NCI-H82 treated with DMSO at 0.1 percent for 48 hours (cell line): Measurements from ENCODE around the gene NYAP2.

Experiments
- DNase-seq: peaks from one replicate; lab custom pipeline; 2025; ENCODE audit not compliant: unreplicated experiment; lab: John Stamatoyannopoulos, UW

NYAP2 gene

GRCh38 chr2:225479386-225479785 is 79.9 kb downstream of the NYAP2 start:
- no peak for DNase-seq

GRCh38 chr2:225484751-225485150 is 85.2 kb downstream of the NYAP2 start:
- DNase-seq, result no peak

DNA sequence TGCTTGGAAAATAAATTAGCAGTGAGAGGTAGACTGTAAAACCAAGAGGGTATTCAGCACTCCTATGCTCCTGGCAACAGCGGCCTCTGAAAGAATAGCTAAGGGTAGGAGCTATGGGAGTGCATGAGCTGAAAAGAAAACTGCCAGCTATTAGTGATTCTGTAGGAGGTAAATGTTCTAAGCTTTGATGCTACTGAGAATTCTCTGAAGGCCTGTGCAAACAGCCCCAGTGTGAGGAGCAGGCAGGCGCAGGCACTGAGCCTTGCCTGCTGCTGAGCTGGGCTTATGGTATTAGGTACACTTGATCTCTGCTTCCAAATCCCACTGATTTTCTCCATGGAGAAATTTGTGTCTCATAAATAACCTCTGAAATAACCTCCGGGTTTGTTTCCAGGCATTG is 86.7 kb downstream of the NYAP2 start:
- no peak for DNase-seq

- DNase-seq, result no peak
These were observed 88.4 kb downstream of the NYAP2 start for GRCh38 chr2:225487878-225488416.

GRCh38 chr2:225488743-225489142 is 89.2 kb downstream of the NYAP2 start:
- no peak for DNase-seq

DNA sequence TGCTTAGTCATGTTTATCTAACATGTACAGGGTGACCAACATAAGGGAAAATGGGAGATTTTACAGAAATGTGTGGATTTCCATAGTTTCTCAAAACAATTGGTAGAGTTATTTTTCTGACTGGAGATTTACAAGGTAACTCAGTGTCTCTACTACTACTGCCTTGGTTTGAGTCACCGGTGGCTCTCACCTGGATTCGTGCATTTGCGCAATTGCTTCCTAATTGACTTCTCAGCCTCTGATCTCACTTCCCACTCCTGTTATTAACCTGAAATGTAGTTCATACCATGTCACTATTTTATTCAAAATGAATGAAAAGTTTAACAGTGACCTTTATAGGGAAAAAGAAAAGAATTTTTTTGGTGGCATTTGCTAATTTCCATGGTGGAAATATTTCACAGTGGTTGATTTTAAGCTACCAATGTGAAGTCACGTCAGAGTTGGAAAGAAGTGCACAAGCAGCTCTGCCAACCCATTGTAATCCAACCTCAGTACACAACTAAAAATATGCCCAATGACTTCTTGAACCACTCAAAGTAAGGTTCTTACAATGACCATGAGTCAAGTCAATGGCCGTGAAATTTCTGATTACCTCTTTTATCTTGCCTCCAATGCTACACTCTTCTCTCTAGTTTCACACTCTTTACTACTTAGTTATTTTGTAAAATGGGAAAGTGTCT is 94.0 kb downstream of the NYAP2 start:
- no peak for DNase-seq

DNA sequence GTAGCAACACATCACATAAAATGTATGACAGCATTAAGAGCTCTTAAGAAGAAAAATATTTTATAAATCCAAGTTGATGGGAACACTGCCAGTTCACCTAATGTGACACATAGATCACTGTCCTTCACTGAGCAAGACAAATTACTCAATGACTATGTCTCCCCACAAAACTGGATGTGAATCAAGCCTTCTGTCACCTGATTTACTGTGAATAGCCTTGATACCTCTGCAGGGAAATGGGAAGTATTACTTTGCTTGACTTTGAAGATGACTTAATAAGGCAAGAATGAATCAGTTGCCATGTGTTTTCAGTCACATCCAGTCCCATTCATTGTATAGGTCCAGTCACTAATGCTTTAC is 94.6 kb downstream of the NYAP2 start:
- no peak for DNase-seq

DNA sequence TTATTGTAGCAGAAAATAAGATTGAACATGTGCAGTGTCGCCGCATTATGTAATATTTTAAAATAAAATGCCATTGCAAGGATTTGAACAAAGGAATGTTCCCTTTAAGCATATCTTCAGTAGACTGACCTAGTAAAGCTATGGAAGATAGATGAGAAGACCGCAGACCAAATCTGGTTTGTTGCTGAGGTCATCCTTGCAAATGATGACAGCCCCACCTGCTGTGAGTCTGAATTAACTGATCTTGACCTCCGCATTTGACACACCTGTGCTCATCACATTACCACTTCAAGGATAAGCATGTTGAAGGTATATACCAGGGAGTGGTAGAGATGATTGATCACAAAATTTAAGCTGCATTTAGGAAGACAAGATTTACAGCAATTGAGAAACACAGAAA is 96.2 kb downstream of the NYAP2 start:
- no peak for DNase-seq

DNA sequence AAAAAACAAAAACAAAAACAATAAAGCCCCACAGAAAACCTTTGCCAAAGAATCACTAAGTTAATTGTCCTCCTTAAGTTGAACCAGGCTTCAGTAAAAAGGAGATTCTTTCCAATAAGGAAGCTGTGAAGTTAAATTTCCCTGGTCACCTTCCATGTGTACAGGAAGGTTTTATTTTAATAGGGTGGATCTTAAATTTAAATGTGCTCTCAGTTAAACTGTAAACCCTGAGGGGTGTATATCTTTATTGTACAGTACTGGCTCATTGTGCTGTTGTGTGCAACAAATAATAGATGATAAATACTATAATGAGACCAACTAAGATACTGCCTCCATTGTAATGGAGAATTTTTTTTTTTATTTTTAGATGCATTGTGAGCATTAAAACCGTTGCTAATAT is 97.1 kb downstream of the NYAP2 start:
- no peak for DNase-seq

GRCh38 chr2:225497166-225497565 is 97.7 kb downstream of the NYAP2 start:
- DNase-seq, result no peak

- DNase-seq, result no peak
These were observed 101.5 kb downstream of the NYAP2 start for GRCh38 chr2:225501022-225501421.

GRCh38 chr2:225502971-225503370 is 103.5 kb downstream of the NYAP2 start:
- no peak for DNase-seq

DNA sequence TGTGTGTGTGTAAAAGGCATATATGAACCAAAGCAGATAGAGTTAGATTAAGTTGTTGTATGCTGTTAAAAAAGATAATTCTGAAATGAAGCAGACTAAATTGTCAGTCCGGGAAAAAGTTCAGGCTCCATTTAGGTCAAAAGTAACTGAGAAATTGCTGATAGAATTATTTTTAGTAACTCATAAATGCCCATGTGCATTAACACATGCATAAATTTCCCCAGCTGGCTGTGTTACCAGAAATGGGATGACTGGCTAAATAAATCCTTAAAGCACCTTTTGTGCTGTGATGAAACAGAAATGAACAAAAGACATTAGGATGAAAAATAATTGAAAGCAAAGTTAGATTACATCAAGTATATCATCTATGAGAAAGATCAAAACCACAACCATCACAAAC is 111.3 kb downstream of the NYAP2 start:
- DNase-seq, result no peak

- DNase-seq, result no peak
These were observed 113.0 kb downstream of the NYAP2 start for GRCh38 chr2:225512469-225512868.

GRCh38 chr2:225512876-225513540 is 113.5 kb downstream of the NYAP2 start:
- DNase-seq, result no peak

- no peak for DNase-seq
These were observed 115.5 kb downstream of the NYAP2 start for GRCh38 chr2:225515033-225515432.

GRCh38 chr2:225526760-225527390 is 127.4 kb downstream of the NYAP2 start:
- DNase-seq, result no peak

- DNase-seq, result no peak
These were observed 132.0 kb downstream of the NYAP2 start for GRCh38 chr2:225531559-225531958.

DNA sequence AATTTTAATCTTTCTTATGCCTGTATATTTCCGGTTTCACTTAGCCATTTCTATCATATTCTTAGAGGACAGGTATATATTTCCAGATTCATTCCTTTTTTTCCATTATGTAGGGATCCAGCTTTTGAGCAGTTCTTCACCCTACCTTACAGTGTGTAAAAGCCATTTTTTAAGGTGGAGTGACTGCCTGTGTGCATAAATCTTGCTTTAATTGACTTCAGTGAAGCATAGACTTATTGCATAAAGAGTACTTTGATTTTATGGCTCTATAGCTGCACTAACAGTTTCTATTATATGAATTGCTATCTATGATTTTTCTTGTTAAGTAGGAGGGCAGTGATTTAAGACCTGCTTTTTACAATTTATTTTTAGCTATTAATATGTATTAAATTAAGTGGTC is 132.6 kb downstream of the NYAP2 start:
- DNase-seq, result no peak

- no peak for DNase-seq
These were observed 134.5 kb downstream of the NYAP2 start for GRCh38 chr2:225534037-225534436.

DNA sequence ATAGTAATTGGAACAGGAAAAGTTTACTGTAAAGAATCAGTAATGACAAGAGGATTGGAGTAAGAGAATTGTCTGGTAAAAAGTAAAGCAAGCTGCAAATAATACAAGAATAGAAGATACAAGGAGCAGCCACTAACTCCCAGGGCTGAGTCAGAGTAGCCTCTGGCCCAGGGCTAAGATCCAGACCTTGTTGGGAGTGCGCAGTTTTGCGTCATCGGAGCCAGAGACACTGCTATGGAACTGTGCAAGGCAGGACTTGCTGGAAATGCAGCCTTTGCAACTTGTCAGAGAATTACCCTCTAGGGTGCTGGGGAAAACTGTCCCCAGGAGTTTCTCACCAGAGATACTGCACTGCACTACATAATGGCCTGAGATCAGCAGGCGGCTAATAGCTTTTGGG is 135.2 kb downstream of the NYAP2 start:
- DNase-seq, result no peak

- DNase-seq, result no peak
These were observed 136.5 kb downstream of the NYAP2 start for GRCh38 chr2:225536036-225536435.
